ENCODE measurements around the gene RCOR1. TPM values are rescaled to one million over a fixed set of nuclear protein-coding genes. Genes with fewer than 3 reads are reported as not detected.

RCOR1 gene
- total RNA-seq, 4 donors from 2014 or later = 3.3 to 40.0 (median 19.7) TPM

GRCh38 chr14:102699416-102700110, 107.1 kb downstream of the RCOR1 start:
- DNase-seq = no peak
- TF ChIP-seq, protein P1, sequence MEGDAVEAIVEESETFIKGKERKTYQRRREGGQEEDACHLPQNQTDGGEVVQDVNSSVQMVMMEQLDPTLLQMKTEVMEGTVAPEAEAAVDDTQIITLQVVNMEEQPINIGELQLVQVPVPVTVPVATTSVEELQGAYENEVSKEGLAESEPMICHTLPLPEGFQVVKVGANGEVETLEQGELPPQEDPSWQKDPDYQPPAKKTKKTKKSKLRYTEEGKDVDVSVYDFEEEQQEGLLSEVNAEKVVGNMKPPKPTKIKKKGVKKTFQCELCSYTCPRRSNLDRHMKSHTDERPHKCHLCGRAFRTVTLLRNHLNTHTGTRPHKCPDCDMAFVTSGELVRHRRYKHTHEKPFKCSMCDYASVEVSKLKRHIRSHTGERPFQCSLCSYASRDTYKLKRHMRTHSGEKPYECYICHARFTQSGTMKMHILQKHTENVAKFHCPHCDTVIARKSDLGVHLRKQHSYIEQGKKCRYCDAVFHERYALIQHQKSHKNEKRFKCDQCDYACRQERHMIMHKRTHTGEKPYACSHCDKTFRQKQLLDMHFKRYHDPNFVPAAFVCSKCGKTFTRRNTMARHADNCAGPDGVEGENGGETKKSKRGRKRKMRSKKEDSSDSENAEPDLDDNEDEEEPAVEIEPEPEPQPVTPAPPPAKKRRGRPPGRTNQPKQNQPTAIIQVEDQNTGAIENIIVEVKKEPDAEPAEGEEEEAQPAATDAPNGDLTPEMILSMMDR (IDR thresholded peaks at IDR 0.05) = no peak
- TF ChIP-seq POLR2A (IDR thresholded peaks at IDR 0.05) = no peak

GRCh38 chr14:102708494-102708893, 116.0 kb downstream of the RCOR1 start:
- intact Hi-C loops (cut with DNase I; ENCODE audit: low total_unique reads) = no loop called here
- H3K9me3 ChIP-seq = no peaks in the 10 kb centered on the region
- no peak overlapping the region for H3K4me3 ChIP-seq
- H3K27ac ChIP-seq = no peak overlapping the region
- no peak for DNase-seq
- TF ChIP-seq, protein P1 (IDR thresholded peaks at IDR 0.05) = no peak
- TF ChIP-seq POLR2A (IDR thresholded peaks at IDR 0.05) = no peak
- no peaks in the 10 kb centered on the region for H3K36me3 ChIP-seq
- no peaks in the 10 kb centered on the region for H3K27me3 ChIP-seq
- H3K4me1 ChIP-seq = no peaks in the 10 kb centered on the region

More at GRCh38 chr14:102699416-102700110, 107.1 kb downstream of the RCOR1 start:
- H3K4me1 ChIP-seq = peaks cover 0 to 3% of the 10 kb centered on the region in 2 donors
- H3K9me3 ChIP-seq = no peaks in the 10 kb centered on the region
- no peak overlapping the region for H3K4me3 ChIP-seq
- H3K36me3 ChIP-seq = no peaks in the 10 kb centered on the region
- intact Hi-C loops (cut with DNase I; ENCODE audit: low total_unique reads) = no loop called here
- H3K27me3 ChIP-seq = no peaks in the 10 kb centered on the region
- no peak overlapping the region for H3K27ac ChIP-seq

DNA sequence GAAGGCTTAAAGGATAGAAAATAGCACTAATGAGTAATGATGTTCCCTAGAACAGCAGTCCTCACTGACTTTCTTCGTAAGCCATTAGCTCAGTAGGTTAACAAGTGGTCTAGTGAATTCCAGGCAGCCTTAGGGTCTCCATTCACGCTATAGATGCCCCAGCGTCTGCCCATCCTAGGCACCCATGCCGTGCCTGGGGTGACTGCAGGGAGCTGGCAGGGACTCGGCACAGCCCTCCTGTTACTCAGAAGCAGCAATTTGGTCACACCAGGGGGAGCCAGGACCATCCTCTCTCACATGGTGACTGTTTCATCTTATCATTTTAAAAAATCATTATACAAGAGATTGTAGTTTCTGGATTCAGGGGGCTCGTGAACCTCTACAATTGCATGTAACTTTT, 118.8 kb downstream of the RCOR1 start:
- DNase-seq = no peak
- H3K36me3 ChIP-seq = no peaks in the 10 kb centered on the region
- no peaks in the 10 kb centered on the region for H3K27me3 ChIP-seq

DNA sequence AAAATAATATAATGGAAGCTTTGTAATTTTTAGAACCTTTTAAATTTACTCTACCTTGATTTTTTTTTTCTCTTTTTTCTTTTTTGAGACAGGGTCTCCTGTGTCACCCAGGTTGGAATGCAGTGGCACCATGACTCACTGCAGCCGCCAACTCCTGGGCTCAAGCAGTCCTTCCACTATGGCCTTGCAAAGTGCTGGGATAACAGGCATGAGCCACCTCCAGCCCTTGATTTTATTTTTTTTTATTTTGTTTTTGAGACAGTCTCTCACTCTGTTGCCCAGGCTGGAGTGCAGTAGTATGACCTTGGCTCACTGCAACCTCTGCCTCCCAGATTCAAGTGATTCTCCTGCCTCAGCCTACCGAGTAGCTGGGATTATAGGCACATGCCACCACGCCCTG, 119.5 kb downstream of the RCOR1 start:
- H3K27ac ChIP-seq = no peak overlapping the region
- no peaks in the 10 kb centered on the region for H3K9me3 ChIP-seq
- DNase-seq = no peak
- no peaks in the 10 kb centered on the region for H3K4me1 ChIP-seq
- no peaks in the 10 kb centered on the region for H3K36me3 ChIP-seq
- no peaks in the 10 kb centered on the region for H3K27me3 ChIP-seq
- TF ChIP-seq, protein P1 (IDR thresholded peaks at IDR 0.05) = no peak
- TF ChIP-seq POLR2A (IDR thresholded peaks at IDR 0.05) = no peak
- no peak overlapping the region for H3K4me3 ChIP-seq
- intact Hi-C loops (cut with DNase I; ENCODE audit: low total_unique reads) = no loop called here

More for the DNA sequence above, 118.8 kb downstream of the RCOR1 start:
- Histone ChIP-seq H3K27ac (no peak overlapping the region), H3K4me1 (no peaks in the 10 kb centered on the region), H3K9me3 (no peaks in the 10 kb centered on the region), H3K4me3 (no peak overlapping the region)
- intact Hi-C loops (cut with DNase I; ENCODE audit: low total_unique reads) = no loop called here
- TF ChIP-seq, protein P1 (IDR thresholded peaks at IDR 0.05) = no peak
- no peak for TF ChIP-seq POLR2A (IDR thresholded peaks at IDR 0.05)

DNA sequence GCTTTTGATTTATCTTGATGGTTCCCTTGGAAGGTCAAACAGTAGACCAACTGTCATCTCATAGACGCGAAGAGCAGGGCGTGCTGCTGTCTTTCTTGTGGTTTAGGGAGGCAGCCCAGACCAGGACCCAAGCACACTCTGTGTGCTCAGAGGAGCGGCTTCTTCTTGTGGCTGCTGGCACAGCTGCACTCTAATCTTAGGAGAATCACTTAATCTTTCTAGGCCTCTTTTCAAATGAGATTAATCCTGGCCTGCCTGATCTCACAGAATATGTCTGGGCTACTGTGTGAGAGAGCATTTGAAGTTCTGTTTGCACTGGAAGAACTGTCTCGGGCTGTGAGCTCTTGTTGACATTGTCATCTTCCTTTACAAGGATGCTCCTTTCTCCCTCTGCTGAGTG, 124.8 kb downstream of the RCOR1 start:
- Histone ChIP-seq H3K36me3 (no peaks in the 10 kb centered on the region), H3K27me3 (no peaks in the 10 kb centered on the region), H3K4me1 (no peaks in the 10 kb centered on the region), H3K9me3 (no peaks in the 10 kb centered on the region), H3K4me3 (no peak overlapping the region), H3K27ac (no peak overlapping the region)
- intact Hi-C loops (cut with DNase I; ENCODE audit: low total_unique reads) = no loop called here
- TF ChIP-seq, protein P1 (IDR thresholded peaks at IDR 0.05) = no peak
- TF ChIP-seq POLR2A (IDR thresholded peaks at IDR 0.05) = no peak
- no peak for DNase-seq
